Spinal cord (tissue), 10 donors: ENCODE results near the gene WIF1. TPM values are rescaled to one million over a fixed set of nuclear protein-coding genes. Genes with fewer than 3 reads are reported as not detected.

Experiments
- DNase-seq, 6 donors: peaks; one replicate each; pipeline versions ENCODE4 v3.0.0 to v3.0.0-alpha.2; 2013 to 2015; ENCODE audit warnings: low spot score in 6 of 6, low read depth in 4 of 6
- H3K27ac ChIP-seq: one replicate; pipeline ENCODE4 v1.5.1; 2013; ENCODE audit warnings: low read depth, low read length, control low read depth
- H3K27me3 ChIP-seq: one replicate; pipeline ENCODE4 v1.6.1; 2013; ENCODE audit warnings: low read length; ENCODE audit not compliant: control insufficient read depth, insufficient read depth
- H3K36me3 ChIP-seq: one replicate; pipeline ENCODE4 v1.6.1; 2013; ENCODE audit warnings: low read length; ENCODE audit not compliant: control insufficient read depth, insufficient read depth
- H3K4me1 ChIP-seq: one replicate; pipeline ENCODE4 v1.6.1; 2013; ENCODE audit warnings: low read length; ENCODE audit not compliant: control insufficient read depth, insufficient read depth
- H3K4me3 ChIP-seq: one replicate; pipeline ENCODE4 v1.5.1; 2013; ENCODE audit warnings: low read depth, low read length, control low read depth
- H3K9me3 ChIP-seq: one replicate; pipeline ENCODE4 v1.6.1; 2013; ENCODE audit warnings: low read length; ENCODE audit not compliant: control insufficient read depth, insufficient read depth
- WGBS: methylation state at CpG from one replicate; pipeline ENCODE4 v1.1.5; 2013; ENCODE audit warnings: missing lambda C conversion rate; ENCODE audit not compliant: insufficient coverage; 5-methylcytosine and 5-hydroxymethylcytosine counted together
- polyA plus RNA-seq, 2 donors: library from polyadenylated mRNA; unstranded; fragments of 120-200 nt; gene quantifications; one replicate each; pipeline ENCODE4 v1.2.1, GENCODE V29; 2013; ENCODE audit not compliant: insufficient read length in 2 of 2
- total RNA-seq, 2 donors: library from RNA; depleted of rRNA in 1 of 2; stranded (reverse); fragments of 120-200 nt in 1 of 2; fragments of >200 nt in 1 of 2; gene quantifications; one replicate each; pipeline versions ENCODE4 v1.2.3 to v1.2.4, GENCODE V29; 2013 to 2014
- donor health status: healthy.

The WIF1 gene
- total and polyA plus RNA-seq, 4 donors, result 3.5 to 23.9 (median 5.9) TPM

GRCh38 chr12:65156366-65156841, 35.3 kb upstream of the WIF1 start:
- 86% methylated on average over 1 of the region's 2 CpGs for WGBS
- DNase-seq, result no peak
- Histone ChIP-seq H3K9me3 (no peaks in the 10 kb centered on the region), H3K4me3 (no peak overlapping the region), H3K27ac (no peak overlapping the region), H3K27me3 (no peaks in the 10 kb centered on the region), H3K36me3 (no peaks in the 10 kb centered on the region), H3K4me1 (no peaks in the 10 kb centered on the region)

DNA sequence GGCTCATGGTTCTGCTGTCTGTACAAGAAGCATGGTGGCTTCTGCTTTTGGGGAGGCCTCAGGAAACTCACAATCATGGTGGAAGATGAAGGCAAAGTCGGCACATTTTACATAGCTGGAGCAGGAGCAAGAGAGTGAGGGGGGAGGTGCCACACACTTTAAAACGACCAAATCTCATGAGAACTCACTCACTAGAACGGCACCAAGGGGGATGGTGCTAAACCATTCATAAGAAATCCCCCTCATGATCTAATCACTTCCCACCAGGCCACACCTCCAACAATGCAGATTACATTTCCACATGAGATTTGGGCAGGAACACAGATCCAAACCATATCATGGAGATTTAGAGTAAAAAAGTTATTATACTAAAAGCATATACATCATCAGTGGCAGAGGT, 34.7 kb upstream of the WIF1 start:
- Histone ChIP-seq H3K27me3 (no peaks in the 10 kb centered on the region), H3K27ac (no peak overlapping the region), H3K4me1 (no peaks in the 10 kb centered on the region), H3K9me3 (no peaks in the 10 kb centered on the region), H3K36me3 (no peaks in the 10 kb centered on the region), H3K4me3 (no peak overlapping the region)
- DNase-seq, result no peak
- WGBS, result 52% methylated on average over 2 of the region's 3 CpGs

DNA sequence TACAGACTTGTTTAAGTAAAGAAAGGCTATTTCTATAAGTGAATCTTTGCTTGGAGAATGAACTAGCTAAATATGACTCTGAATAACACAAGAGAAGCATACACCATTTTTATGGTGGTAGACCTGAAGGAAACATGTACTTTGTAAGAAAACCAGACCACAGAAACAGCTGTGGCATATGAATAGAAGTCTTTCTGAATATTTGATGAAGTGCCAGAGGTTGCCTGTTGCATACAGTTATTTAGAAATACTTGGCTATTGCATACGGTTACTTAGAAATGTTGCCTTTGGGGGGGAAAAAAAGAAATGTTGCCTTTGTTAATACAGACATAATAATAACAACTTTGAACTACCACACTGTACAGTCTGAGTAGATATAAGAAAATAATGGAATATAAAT, 31.5 kb upstream of the WIF1 start:
- Histone ChIP-seq H3K36me3 (no peaks in the 10 kb centered on the region), H3K4me3 (no peak overlapping the region), H3K9me3 (no peaks in the 10 kb centered on the region), H3K27ac (no peak overlapping the region), H3K4me1 (no peaks in the 10 kb centered on the region), H3K27me3 (no peaks in the 10 kb centered on the region)
- no peak for DNase-seq
- WGBS, result no CpG with 5 or more reads among the region's 1 CpG

DNA sequence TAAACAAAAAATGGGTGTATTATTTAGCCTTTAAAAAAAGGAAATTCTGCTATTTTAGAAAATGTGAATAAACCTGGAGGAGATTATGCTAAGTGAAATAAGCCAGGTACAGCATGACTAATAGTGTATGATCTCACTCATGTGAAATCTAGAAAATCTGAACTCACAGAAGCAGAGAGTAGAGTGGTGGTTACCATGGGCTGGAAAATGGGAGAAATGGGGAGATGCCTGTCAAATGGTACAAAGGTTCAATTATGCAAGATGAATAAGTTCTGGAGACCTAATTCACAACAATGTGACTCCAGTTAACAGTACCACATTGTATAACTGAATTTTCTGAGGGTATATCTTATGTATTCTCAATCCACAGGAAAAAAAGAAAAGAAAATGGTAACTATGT, 30.9 kb upstream of the WIF1 start:
- H3K4me3 ChIP-seq, result no peak overlapping the region

GRCh38 chr12:65147312-65147905, 26.3 kb upstream of the WIF1 start:
- DNase-seq, result peak in 1 of 6 donors; percentile 35
- no peak overlapping the region for H3K4me3 ChIP-seq
- H3K36me3 ChIP-seq, result no peaks in the 10 kb centered on the region
- no peaks in the 10 kb centered on the region for H3K9me3 ChIP-seq
- WGBS, result no CpG with 5 or more reads among the region's 2 CpGs
- H3K27ac ChIP-seq, result no peak overlapping the region
- no peaks in the 10 kb centered on the region for H3K27me3 ChIP-seq
- H3K4me1 ChIP-seq, result no peaks in the 10 kb centered on the region

More for the DNA sequence above, 30.9 kb upstream of the WIF1 start:
- no peaks in the 10 kb centered on the region for H3K9me3 ChIP-seq
- no peaks in the 10 kb centered on the region for H3K36me3 ChIP-seq
- no peak overlapping the region for H3K27ac ChIP-seq
- no peaks in the 10 kb centered on the region for H3K27me3 ChIP-seq
- no peak for DNase-seq
- H3K4me1 ChIP-seq, result no peaks in the 10 kb centered on the region

DNA sequence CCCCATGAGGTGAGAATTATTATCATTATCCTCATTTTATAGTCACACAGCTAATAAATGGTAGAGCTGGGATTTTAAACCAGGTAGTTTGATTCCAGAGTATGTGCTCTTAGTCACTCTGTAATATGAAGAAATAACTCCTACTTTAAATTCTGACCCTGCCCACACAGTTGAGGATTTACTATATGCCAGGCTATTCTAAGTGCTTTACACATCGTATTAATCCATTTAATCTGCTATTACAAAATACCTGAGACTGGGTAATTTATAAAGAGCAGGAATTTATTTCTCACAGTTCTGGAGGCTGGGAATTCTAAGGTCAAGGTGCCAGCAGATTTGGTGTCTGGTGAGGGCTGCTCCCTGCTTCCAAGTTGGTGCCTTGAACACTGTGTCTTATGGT, 19.6 kb upstream of the WIF1 start:
- no peaks in the 10 kb centered on the region for H3K36me3 ChIP-seq
- no peak overlapping the region for H3K4me3 ChIP-seq
- H3K27ac ChIP-seq, result no peak overlapping the region
- WGBS, result no CpG with 5 or more reads among the region's 1 CpG
- peaks cover 2% of the 10 kb centered on the region for H3K9me3 ChIP-seq
- peak in 1 of 6 donors; percentile 5 for DNase-seq
- peaks cover 4% of the 10 kb centered on the region for H3K27me3 ChIP-seq
- no peaks in the 10 kb centered on the region for H3K4me1 ChIP-seq

DNA sequence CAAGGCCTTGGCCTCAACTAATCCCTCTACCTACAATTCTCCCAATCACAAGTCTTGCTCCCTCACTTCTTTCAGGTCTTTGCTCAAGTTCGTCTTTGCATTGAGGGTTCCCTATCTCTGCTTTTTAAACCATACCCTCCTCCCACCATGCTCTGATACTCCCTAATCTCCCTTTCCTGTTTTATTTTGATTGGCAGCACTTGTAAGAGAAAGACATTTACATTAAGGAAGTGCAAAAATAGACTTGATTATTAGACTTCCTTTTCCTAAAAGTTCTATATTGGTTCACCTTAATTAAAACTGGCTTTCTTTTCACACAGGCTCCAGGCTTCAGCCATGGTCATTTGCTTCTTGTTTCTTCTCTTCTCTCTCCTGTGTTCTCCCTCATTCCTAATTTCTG, 18.3 kb upstream of the WIF1 start:
- 80% methylated on average over 1 of the region's 1 CpG for WGBS
- Histone ChIP-seq H3K27ac (no peak overlapping the region), H3K27me3 (peaks cover 4% of the 10 kb centered on the region), H3K36me3 (no peaks in the 10 kb centered on the region), H3K4me1 (no peaks in the 10 kb centered on the region), H3K9me3 (peaks cover 2% of the 10 kb centered on the region), H3K4me3 (no peak overlapping the region)
- DNase-seq, result no peak

- Histone ChIP-seq H3K9me3 (peaks cover 2% of the 10 kb centered on the region), H3K4me3 (no peak overlapping the region), H3K4me1 (no peaks in the 10 kb centered on the region), H3K27ac (no peak overlapping the region), H3K27me3 (no peaks in the 10 kb centered on the region), H3K36me3 (no peaks in the 10 kb centered on the region)
- DNase-seq, result no peak
Observed at GRCh38 chr12:65133879-65134278, 12.8 kb upstream of the WIF1 start.

DNA sequence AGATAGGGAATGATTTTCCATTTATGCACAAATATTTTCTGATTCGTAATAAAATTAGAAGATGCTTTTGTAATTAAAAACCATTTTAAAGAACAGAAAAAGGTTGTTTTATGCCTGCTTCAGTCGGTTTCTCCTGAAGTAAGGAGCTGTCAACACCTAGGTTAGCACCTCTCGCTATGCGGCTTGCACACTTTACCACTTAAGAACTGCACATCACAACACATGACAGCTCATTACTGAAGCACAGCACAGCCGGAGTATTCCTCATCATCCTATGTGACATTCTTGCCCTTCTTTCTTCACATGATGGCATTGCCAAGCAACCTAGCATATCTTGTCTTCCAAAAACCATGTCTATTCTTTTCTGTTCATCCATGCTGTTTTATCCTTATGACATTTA, 5.4 kb upstream of the WIF1 start:
- 70% methylated on average over 4 of the region's 5 CpGs for WGBS
- H3K4me1 ChIP-seq, result peaks cover 6% of the 10 kb centered on the region
- DNase-seq, result no peak
- no peak overlapping the region for H3K4me3 ChIP-seq
- H3K27ac ChIP-seq, result no peak overlapping the region
- peaks cover 40% of the 10 kb centered on the region for H3K27me3 ChIP-seq
- no peaks in the 10 kb centered on the region for H3K36me3 ChIP-seq
- no peaks in the 10 kb centered on the region for H3K9me3 ChIP-seq

GRCh38 chr12:65125975-65126374, 4.9 kb upstream of the WIF1 start:
- no peak for DNase-seq
- 40% methylated on average over 1 of the region's 2 CpGs for WGBS
- no peak overlapping the region for H3K27ac ChIP-seq
- H3K36me3 ChIP-seq, result no peaks in the 10 kb centered on the region
- no peak overlapping the region for H3K4me3 ChIP-seq
- peaks cover 11% of the 10 kb centered on the region for H3K4me1 ChIP-seq
- peaks cover 45% of the 10 kb centered on the region for H3K27me3 ChIP-seq
- H3K9me3 ChIP-seq, result no peaks in the 10 kb centered on the region
